ENCODE measurements around the gene CD48. TPM values are rescaled to one million over a fixed set of nuclear protein-coding genes. Genes with fewer than 3 reads are reported as not detected.

CD48 gene
- total RNA-seq, 1 experiment from 2014 or later: 0.20 TPM

DNA sequence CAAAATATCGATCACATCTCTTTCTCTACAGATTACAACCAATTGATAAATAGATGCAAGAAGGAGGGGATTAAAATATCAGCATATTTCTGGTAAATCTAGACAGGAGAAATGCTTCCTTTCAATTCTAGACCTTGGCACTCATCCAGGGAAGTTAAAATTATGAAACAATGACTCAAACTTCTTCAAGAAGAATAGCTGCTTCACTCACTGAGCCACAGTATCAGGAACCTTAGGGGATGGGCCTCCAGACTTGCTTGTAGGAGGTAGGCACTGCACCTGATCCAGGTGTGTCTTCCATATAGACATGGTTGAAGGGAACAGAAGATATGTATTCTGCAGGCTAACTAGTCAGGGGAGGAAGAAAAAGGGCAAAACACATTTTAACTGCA is 37.3 kb upstream of the CD48 start:
- intact Hi-C loops (cut with micrococcal nuclease): no loop called here
- H3K36me3 ChIP-seq (ENCODE audit: control insufficient read depth in 1 of 2, insufficient read depth in 2 of 2, low read length in 2 of 2): no peaks in the 10 kb centered on the region
- H3K79me2 ChIP-seq (ENCODE audit: insufficient read depth, low read length): no peaks in the 10 kb centered on the region
- POLR2A ChIA-PET: no interaction called here
- no peaks in the 10 kb centered on the region; a peak in 1 of 4 replicates for H3K4me1 ChIP-seq (ENCODE audit: control insufficient read depth in 1 of 2, insufficient read depth in 2 of 2, low read length in 2 of 2)
- no TSS peak for BruUV-seq (replicated peaks)
- RAD21 ChIA-PET (ENCODE audit: low non-redundant PET in 1 of 2, low total read pairs in 2 of 2, uncharacterized antibody in 2 of 2, unreplicated experiment in 2 of 2): no interaction called here
- TF ChIP-seq SRF (IDR thresholded peaks at IDR 0.05; ENCODE audit: low read depth) (no peak), SIN3A (IDR thresholded peaks at IDR 0.05; ENCODE audit: low read depth) (no peak), JUND (IDR thresholded peaks at IDR 0.05) (no peak), EZH2 (IDR thresholded peaks at IDR 0.05) (no peak), EZH2phosphoT487 (IDR thresholded peaks at IDR 0.05; ENCODE audit: borderline replicate concordance) (no peak), FOSL1 (IDR thresholded peaks at IDR 0.05; ENCODE audit: low read depth) (no peak), CBX3 (IDR thresholded peaks at IDR 0.05; ENCODE audit: low read depth) (no peak), POLR2A (IDR thresholded peaks at IDR 0.05; ENCODE audit: borderline replicate concordance, extremely low read depth, insufficient read depth, insufficient read length) (no peak), CEBPB (IDR thresholded peaks at IDR 0.05; ENCODE audit: low read depth) (no peak), RAD21 (IDR thresholded peaks at IDR 0.05; ENCODE audit: low read depth) (no peak), YY1 (IDR thresholded peaks at IDR 0.05; ENCODE audit: extremely low read depth, insufficient replicate concordance, low read depth, low read length) (no peak)
- TF ChIP-seq, protein P1, sequence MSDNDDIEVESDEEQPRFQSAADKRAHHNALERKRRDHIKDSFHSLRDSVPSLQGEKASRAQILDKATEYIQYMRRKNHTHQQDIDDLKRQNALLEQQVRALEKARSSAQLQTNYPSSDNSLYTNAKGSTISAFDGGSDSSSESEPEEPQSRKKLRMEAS (IDR thresholded peaks at IDR 0.05): no peak
- no peak overlapping the region for H3K4me3 ChIP-seq (replicated peaks in 1 of 2; ENCODE audit: low read depth in 1 of 2, low read length in 2 of 2)
- no peak overlapping the region for H2AFZ ChIP-seq (ENCODE audit: low read depth, low read length, poor library complexity, severe bottlenecking)
- peaks cover 7% of the 10 kb centered on the region; the same call in 1 of the 2 replicates for H3K27me3 ChIP-seq (ENCODE audit: insufficient read depth, low read length)
- H3K4me2 ChIP-seq (ENCODE audit: low read length): no peak overlapping the region
- CTCF ChIA-PET: interaction anchor here (0.8 to 1.3 kb wide), 3 partner anchors 19 to 203 kb away, joined by 3 to 4 read pairs (median 4); no protein-coding TSS in a partner anchor
- ATAC-seq: no peak
- H3K9me3 ChIP-seq (ENCODE audit: control insufficient read depth in 1 of 2, insufficient read depth in 1 of 2, low read depth in 1 of 2, low read length in 2 of 2): no peaks in the 10 kb centered on the region
- H4K20me1 ChIP-seq (ENCODE audit: insufficient read depth): no peaks in the 10 kb centered on the region
- no peak overlapping the region for H3K9ac ChIP-seq (ENCODE audit: low read length)
- H3K27ac ChIP-seq (ENCODE audit: low read depth, low read length): no peak overlapping the region
- DNase-seq (ENCODE audit: low read depth, low spot score): no peak
- no peaks in the 10 kb centered on the region for H3K9me2 ChIP-seq (ENCODE audit: insufficient read depth)

DNA sequence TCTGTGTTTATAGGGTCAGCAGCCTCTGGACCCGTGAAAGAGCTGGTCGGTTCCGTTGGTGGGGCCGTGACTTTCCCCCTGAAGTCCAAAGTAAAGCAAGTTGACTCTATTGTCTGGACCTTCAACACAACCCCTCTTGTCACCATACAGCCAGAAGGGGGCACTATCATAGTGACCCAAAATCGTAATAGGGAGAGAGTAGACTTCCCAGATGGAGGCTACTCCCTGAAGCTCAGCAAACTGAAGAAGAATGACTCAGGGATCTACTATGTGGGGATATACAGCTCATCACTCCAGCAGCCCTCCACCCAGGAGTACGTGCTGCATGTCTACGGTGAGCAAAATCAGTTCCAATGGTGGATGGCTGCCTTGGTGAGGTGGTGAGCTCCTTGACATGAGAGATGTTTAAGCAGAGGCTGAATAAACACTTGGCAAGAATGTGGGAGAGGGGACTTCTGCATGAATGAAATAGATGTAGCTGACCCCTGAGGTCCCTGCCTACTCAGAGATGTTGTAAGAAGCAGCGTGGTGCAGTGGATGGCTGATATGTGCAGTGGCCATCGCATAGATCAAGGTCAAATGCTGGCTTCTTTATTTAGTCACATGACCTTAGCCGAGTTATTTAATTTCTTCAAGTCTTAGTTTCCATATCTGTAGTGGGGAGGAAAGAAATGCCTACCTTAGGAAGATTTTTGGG is 36.7 kb upstream of the CD48 start:
- no peaks in the 10 kb centered on the region; a peak in 1 of 4 replicates for H3K4me1 ChIP-seq (ENCODE audit: control insufficient read depth in 1 of 2, insufficient read depth in 2 of 2, low read length in 2 of 2)
- BruUV-seq (replicated peaks): no TSS peak
- RAD21 ChIA-PET (ENCODE audit: low non-redundant PET in 1 of 2, low total read pairs in 2 of 2, uncharacterized antibody in 2 of 2, unreplicated experiment in 2 of 2): no interaction called here
- no peaks in the 10 kb centered on the region for H3K79me2 ChIP-seq (ENCODE audit: insufficient read depth, low read length)
- H3K9ac ChIP-seq (ENCODE audit: low read length): no peak overlapping the region
- TF ChIP-seq SP1 (IDR thresholded peaks at IDR 0.05; ENCODE audit: low read depth) (no peak), ZFX (IDR thresholded peaks at IDR 0.05) (no peak), YY1 (IDR thresholded peaks at IDR 0.05; ENCODE audit: extremely low read depth, insufficient replicate concordance, low read depth, low read length) (no peak), RAD21 (IDR thresholded peaks at IDR 0.05; ENCODE audit: low read depth) (0 out of 2 replicates have a peak, but pooled peaks have one; percentile 27)
- TF ChIP-seq, protein P2, sequence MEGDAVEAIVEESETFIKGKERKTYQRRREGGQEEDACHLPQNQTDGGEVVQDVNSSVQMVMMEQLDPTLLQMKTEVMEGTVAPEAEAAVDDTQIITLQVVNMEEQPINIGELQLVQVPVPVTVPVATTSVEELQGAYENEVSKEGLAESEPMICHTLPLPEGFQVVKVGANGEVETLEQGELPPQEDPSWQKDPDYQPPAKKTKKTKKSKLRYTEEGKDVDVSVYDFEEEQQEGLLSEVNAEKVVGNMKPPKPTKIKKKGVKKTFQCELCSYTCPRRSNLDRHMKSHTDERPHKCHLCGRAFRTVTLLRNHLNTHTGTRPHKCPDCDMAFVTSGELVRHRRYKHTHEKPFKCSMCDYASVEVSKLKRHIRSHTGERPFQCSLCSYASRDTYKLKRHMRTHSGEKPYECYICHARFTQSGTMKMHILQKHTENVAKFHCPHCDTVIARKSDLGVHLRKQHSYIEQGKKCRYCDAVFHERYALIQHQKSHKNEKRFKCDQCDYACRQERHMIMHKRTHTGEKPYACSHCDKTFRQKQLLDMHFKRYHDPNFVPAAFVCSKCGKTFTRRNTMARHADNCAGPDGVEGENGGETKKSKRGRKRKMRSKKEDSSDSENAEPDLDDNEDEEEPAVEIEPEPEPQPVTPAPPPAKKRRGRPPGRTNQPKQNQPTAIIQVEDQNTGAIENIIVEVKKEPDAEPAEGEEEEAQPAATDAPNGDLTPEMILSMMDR (IDR thresholded peaks at IDR 0.05 in 2 of 3, conservative IDR thresholded peaks at IDR 0.05 in 1 of 3; ENCODE audit: borderline replicate concordance in 1 of 3, insufficient read depth in 1 of 3, low read depth in 2 of 3, low read length in 2 of 3): peak; percentile 19 to 54 (median 51); a peak in 4 of 6 replicates
- H3K9me2 ChIP-seq (ENCODE audit: insufficient read depth): no peaks in the 10 kb centered on the region
- H3K9me3 ChIP-seq (ENCODE audit: control insufficient read depth in 1 of 2, insufficient read depth in 1 of 2, low read depth in 1 of 2, low read length in 2 of 2): no peaks in the 10 kb centered on the region
- no peak overlapping the region for H3K27ac ChIP-seq (ENCODE audit: low read depth, low read length)
- intact Hi-C loops (cut with micrococcal nuclease): no loop called here
- H3K4me2 ChIP-seq (ENCODE audit: low read length): no peak overlapping the region
- POLR2A ChIA-PET: no interaction called here
- H2AFZ ChIP-seq (ENCODE audit: low read depth, low read length, poor library complexity, severe bottlenecking): no peak overlapping the region
- DNase-seq (ENCODE audit: low read depth, low spot score): no peak
- peaks cover 7% of the 10 kb centered on the region; the same call in 1 of the 2 replicates for H3K27me3 ChIP-seq (ENCODE audit: insufficient read depth, low read length)
- no peaks in the 10 kb centered on the region for H4K20me1 ChIP-seq (ENCODE audit: insufficient read depth)
- H3K4me3 ChIP-seq (replicated peaks in 1 of 2; ENCODE audit: low read depth in 1 of 2, low read length in 2 of 2): no peak overlapping the region
- CTCF ChIA-PET: interaction anchor here (0.8 to 1.0 kb wide), 2 partner anchors 27 to 203 kb away, joined by 4 read pairs; no protein-coding TSS in a partner anchor
- no peaks in the 10 kb centered on the region for H3K36me3 ChIP-seq (ENCODE audit: control insufficient read depth in 1 of 2, insufficient read depth in 2 of 2, low read length in 2 of 2)
- ATAC-seq: peak; percentile 79
